ENCODE results near the gene ZMYM4.

ZMYM4 gene

DNA sequence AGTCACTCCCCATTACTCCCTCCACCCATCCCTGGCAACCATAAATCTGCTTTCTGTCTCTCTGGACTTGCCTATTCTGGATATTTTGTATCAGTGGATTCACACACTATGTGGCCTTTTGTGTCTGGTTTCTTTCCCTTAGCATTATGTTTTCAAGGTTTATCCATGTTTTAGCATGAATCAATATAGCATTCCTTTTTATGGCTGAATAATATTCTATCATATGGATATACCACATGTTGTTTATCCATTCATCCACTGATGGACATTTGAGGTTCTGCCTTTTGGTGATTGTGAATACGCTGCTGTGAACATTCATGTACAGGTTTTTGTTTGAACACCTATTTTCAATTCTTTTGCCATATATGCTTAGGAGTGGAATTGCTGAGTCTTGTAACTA, 140.4 kb downstream of the ZMYM4 start:
- no peak for DNase-seq

DNA sequence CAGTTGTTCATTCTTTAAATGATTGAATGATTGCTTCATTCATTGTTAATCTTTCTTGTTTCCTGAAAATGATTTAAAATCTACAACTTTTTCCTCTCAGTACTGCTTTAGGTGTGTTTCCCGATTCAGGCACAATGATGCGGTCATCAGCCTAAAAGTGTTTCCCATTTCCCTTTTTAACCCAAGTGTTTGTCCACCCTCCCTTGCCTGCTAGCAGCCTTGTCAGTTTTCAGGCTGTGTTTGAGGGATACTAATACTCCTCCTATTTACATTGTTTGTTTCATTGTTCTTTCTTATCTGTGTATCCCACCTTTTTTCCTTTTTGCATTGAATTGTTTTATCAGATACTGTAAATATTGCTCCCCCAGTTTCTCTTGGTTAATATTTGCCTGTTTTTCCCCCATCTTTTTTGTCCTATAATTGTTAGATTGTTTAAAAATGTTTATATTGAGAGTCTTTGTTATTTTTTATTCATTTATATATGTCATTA, 157.6 kb downstream of the ZMYM4 start:
- no peak for DNase-seq

- no peak for DNase-seq
Observed at GRCh38 chr1:35428360-35428759, 159.9 kb downstream of the ZMYM4 start.

DNA sequence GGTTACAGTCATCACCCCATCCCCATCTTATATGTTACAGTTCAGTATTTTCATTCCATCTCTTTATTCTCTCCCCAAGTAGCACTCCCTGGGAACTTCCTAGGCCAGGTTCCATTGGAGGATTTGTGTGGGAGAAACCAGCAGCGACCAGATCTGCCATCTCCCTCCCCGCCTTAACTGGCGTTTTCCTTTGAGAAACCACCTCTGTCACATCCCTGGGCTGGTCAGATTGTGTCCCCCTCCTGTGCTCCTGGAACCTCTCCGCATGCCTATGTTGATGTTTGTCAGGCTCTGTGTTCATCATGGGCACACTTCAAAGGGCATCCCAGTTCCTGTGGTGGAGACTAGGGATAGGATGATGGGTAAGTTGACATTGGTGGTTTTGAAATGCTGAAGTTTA, 162.3 kb downstream of the ZMYM4 start:
- DNase-seq: no peak

GRCh38 chr1:35431173-35431599, 162.7 kb downstream of the ZMYM4 start:
- DNase-seq: no peak

DNA sequence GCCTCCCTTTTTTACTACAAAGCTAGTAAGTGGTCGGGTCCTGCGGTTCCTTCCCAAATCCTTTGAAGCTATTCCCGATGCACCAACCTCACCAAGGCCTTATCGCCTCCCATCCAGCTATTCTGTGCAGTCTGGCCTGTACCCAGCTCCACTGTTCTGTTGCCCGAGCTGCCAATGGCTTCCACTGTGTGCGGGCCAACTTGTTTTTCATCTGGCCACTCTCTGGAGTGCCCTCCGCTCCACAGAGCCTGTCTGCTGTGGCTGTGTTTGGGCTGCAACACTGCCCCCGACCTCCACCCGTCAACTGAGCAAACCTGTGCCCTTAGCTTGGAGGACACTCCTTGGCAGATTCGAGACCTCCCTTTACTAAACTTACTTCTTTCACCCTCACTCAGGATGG, 163.7 kb downstream of the ZMYM4 start:
- no peak for DNase-seq

- no peak for DNase-seq
Observed at GRCh38 chr1:35433714-35434113, 165.2 kb downstream of the ZMYM4 start.

DNA sequence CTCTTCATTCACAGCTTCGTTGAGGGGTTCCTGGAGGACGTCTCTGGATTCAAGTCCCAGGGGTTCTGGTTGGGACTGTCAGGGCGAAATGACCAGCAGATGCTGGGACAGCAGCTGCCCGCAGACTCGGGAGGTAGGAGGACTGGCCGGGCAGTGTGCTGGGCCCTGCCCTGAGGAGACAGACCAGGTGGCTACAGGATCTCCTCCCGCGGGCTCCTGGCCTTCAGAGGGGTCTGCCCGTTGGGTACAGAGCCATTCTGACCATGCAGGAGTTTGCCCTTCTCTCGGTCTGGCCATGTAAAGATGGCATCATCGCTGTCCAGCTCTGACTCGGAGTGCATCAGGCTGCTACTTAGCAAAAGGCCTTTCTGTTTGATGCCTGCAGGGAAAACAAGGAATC, 166.2 kb downstream of the ZMYM4 start:
- no peak for DNase-seq

DNA sequence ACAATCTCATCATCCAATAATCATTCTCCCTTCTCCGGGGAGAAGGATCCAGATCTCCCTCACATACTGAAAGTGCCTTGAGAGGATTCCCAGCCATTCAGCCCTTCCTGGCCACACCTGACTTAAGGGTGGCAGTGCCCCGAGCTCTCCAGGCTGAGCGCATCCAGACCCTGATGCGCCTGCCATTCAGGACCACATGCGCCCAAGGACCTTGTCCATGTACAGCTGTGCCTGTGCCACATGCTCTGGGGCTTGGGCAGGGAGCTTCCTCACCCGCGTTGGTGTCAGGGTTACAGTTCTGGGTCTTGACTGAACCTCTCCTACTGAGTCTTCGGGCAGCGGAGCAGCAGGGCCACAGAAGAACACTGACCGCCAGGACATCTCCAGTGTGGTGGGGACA, 167.6 kb downstream of the ZMYM4 start:
- DNase-seq: no peak

DNA sequence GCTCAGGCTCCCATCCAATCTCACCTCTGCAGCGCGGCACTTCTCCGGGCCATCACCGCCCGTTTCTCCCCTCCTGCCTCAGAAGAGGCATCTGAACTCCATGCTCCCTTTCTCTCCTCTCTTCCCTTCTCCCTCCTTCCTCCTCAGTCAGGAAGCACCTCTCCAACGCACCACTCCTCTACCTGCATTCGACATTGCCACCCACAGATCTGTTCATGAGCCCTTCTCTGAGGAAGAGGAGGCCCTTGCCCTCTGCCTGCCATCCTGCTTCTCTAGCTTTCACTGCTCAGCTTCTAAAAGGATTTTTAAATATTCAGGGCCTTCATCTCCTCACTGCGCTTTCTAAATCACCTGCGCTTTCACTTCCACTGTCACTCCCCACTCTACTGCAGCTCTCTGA, 168.7 kb downstream of the ZMYM4 start:
- DNase-seq: no peak

DNA sequence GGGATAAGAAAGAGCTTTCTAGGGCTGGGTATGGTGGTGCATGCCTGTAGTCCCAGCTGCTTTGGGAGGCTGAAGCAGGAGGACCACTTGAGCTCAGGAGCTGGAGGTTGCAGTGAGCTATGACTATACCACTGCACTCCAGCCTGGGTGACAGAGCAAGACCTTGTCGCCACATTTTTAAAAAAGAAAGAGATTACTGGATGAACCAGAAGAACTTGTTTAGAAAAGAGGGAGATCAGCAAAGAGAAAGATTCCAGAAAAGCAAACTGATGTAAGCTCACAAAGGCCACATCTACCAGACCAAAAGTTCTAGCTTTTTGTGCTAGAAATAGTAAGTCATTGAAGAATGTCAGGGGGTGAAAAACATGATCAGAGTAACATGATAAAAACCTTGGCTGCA, 171.1 kb downstream of the ZMYM4 start:
- no peak for DNase-seq

DNA sequence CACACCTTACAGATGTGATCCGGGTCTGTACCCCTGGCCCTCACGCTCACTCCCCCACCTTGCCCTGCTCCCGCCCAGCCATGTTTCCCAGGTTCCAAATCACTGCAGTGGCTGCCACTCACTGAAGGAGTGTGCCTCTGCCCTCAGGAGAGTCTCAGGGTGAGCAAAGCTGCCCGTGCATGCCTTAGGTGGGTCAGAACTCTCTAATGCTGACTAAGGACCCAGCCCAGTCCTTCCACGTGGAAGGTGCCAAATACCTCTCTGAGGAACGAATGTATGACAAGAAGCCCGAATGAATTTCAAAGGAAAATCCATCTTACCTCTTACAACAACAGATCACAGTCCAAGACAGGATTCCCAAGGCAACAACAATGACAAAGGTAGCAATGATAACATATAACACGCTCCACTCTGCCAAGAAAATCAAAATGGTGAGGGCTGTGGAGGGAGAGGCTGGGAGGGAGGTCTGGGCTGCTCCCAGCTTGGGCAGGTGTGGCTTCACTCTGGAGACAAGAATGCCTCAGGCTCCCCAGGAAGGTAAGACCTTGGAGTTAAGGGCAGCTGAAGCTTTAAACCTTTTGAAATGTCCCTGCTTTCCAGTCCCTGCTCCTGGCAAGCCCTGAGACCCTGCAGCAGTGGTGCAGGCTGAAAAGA, 173.5 kb downstream of the ZMYM4 start:
- DNase-seq: no peak

- DNase-seq: no peak
Observed at GRCh38 chr1:35442734-35443133, 174.2 kb downstream of the ZMYM4 start.

- no peak for DNase-seq
Observed at GRCh38 chr1:35443768-35444518, 175.4 kb downstream of the ZMYM4 start.

- DNase-seq: no peak
Observed at GRCh38 chr1:35444519-35444774, 175.9 kb downstream of the ZMYM4 start.

GRCh38 chr1:35447278-35447677, 178.8 kb downstream of the ZMYM4 start:
- no peak for DNase-seq

DNA sequence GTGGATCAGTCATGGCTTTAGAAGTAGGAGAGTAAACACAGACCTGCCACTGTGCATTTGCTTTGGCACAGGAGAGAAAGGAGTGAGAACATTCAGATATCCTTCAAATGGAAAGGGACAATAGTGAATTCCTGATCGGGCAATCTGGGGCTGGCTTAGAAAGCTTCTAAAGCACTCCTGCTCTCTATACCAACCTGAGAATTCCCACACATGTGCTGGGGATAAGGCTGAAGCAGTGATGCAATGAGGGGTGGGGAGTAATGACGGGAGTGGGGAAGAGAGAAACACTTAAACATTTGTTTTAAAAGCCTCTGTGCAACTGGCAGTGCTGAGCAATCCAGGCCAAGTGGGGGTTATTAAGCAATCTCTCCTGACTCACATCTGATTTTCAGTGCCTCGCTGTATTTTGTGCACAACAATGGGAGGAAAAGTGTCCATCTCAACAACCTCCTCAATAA, 179.9 kb downstream of the ZMYM4 start:
- DNase-seq: no peak

- no peak for DNase-seq
Observed at GRCh38 chr1:35449334-35450008, 181.0 kb downstream of the ZMYM4 start.

GRCh38 chr1:35451125-35451528, 182.6 kb downstream of the ZMYM4 start:
- peak; percentile 82 for DNase-seq

DNA sequence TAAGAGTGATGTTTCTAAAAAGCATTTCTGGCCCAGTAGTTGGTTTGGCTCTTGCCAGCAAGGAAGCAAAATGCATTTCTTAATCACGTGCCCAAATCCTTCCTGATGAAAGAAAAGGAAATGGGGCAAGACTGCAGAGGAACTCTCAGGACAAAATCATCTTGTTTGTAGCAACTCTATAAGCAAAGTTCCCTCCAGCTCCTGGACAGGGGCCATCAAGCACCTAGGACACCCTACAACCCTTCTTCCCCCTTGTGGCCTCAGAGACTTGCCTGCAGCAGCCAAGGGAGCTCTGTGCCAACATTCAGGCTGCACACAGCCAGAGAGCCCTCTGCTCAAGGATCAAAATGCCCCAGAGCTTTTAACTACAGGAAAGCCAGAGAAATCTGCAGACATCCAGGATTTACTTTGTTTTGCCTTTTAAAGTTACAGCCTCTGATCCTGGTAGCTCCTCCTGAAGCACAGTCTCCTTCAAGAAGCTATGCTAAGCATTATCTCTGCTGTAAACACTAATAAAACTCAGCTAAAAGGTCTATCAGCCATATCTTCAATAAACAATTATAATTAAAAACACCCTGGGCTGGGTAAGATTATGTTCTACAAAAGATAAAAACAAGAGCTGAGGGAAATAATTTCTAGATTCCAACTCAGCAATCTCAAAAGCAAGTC, 183.7 kb downstream of the ZMYM4 start:
- no peak for DNase-seq

DNA sequence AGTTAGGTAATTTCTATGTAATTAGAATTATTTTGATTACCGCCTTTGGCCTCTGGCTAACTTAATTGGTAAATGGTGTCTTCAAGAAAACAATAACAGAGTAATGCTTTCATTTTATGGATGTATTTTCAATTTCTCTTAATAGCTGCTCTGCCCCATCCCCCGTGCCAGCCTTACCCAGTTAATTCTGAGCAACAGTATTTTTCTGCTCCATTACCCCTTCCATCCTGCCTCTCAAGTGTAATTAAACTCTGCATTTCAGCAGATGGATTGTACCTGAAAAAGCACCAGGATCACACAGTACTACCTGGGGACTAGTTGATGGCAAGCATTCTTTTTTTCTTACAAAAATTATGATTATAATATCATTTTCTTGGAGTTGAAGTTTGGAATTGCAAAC, 184.5 kb downstream of the ZMYM4 start:
- DNase-seq: no peak

- no peak for DNase-seq
Observed at GRCh38 chr1:35454176-35454575, 185.7 kb downstream of the ZMYM4 start.

GRCh38 chr1:35454616-35455015, 186.1 kb downstream of the ZMYM4 start:
- DNase-seq: no peak

DNA sequence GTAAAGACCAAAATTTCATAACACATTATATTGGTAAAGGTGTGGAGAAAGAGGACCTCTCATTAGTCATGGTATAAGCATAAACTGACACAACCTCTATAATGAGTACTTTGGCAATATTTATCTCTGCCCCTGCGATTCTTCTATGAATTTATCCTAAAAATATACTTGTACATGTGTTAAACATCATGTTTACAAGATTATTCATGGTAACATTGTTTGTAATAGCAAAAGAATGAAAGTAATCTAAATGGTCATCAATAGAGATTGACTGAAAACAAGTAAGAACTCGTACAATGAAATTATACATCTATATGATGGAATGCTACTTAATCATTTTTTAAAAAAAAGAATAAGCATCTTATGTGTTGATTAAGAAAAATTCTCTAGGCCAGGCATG, 192.3 kb downstream of the ZMYM4 start:
- no peak for DNase-seq

All from CD4-positive, alpha-beta T cell treated with Interleukin-17A for 1 hour (primary cell).